GM23248 (cell line): ENCODE data around the gene EML4.

ENCODE experiments used
- EZH2 ChIP-seq: fragments of 200-600 bp; sonication (generic); IDR thresholded peaks from 2 replicates; pipeline ENCODE4 v1.6.1; 2018; ENCODE audit warnings: antibody characterized with exemption, mild to moderate bottlenecking; ENCODE audit not compliant: insufficient read depth, poor library complexity, severe bottlenecking
- EZH2phosphoT487 ChIP-seq: fragments of 200-600 bp; sonication (generic); IDR thresholded peaks from 2 replicates; pipeline ENCODE4 v1.6.1; 2018; ENCODE audit warnings: antibody characterized with exemption, moderate library complexity, mild to moderate bottlenecking, low read depth; ENCODE audit not compliant: insufficient read depth

DNA sequence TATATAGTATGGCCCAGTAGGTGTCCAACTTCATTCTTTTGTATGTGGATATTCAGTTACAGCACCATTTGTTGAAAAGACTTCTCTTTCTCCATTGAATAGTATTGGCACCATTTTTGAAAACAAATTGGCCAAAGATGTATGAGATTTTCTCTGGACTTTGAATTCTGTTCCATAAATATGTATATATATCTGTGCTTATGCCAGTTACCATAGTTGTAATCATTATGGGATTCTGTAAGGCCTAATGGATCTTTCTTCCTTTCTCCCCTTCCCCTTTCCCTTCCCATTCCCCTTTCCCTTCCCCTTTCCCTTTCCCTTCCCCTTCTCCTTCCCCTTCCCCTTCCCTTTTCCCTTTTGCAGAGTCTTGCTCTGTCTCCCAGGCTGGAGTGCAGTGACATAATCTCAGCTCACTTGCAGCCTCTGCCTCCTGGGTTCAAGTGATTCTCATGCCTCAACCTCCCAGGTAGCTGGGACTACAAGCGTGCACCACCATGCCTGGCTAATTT is 140.9 kb downstream of the EML4 start:
- TF ChIP-seq EZH2phosphoT487 (no peak), EZH2 (no peak)
